SK-N-SH (cell line): ENCODE results near the gene CPAMD8. TPM values are rescaled to one million over a fixed set of nuclear protein-coding genes. Genes with fewer than 3 reads are reported as not detected.

Experiments used
- CTCF ChIA-PET: fragments of 300-600, 350-600 bp; formaldehyde crosslinking; extraction: SDS; loops from one replicate; lab custom pipeline; 2021; lab: Yijun Ruan, JAX
- POLR2A ChIA-PET: fragments of 350-600 bp; sonication (Branson Sonifier 250); formaldehyde crosslinking; extraction: SDS; loops from one replicate; lab custom pipeline; 2020; ENCODE audit warnings: antibody characterized with exemption, inconsistent platforms; lab: Yijun Ruan, JAX
- DNase-seq: peaks from one replicate; pipeline ENCODE4 v3.0.0; 2012
- H2AFZ ChIP-seq: fragments of 200-600 bp; sonication (generic); 2 replicates; pipeline ENCODE4 v1.8.1; 2016; ENCODE audit warnings: antibody characterized with exemption, mild to moderate bottlenecking, low read depth
- H3F3A ChIP-seq: fragments of 200-600 bp; sonication (generic); replicated peaks from 2 replicates; pipeline ENCODE3; 2016; ENCODE audit warnings: antibody characterized with exemption, mild to moderate bottlenecking; ENCODE audit not compliant: insufficient read depth
- H3K27ac ChIP-seq, 2 experiments: fragments of 200-500 bp in 1 of 2; fragments of 200-600 bp in 1 of 2; sonication (Bioruptor generic) in 1 of 2; sonication (generic), shearing (Covaris generic) in 1 of 2; 2 replicates each; pipeline versions ENCODE4 v1.5.1 to v1.6.1; 2014 to 2016; ENCODE audit warnings: low read depth in 2 of 2, inconsistent platforms in 1 of 2, low read length in 1 of 2, mild to moderate bottlenecking in 1 of 2, mixed read lengths in 1 of 2
- H3K27me3 ChIP-seq: fragments of 200-600 bp; sonication (generic), shearing (Covaris generic); 2 replicates; pipeline ENCODE4 v1.6.1; 2016; ENCODE audit warnings: mixed run types; ENCODE audit not compliant: insufficient read depth
- H3K36me3 ChIP-seq, 2 experiments: fragments of 200-500 bp in 1 of 2; fragments of 200-600 bp in 1 of 2; sonication (Bioruptor generic) in 1 of 2; sonication (generic) in 1 of 2; replicated peaks in 1 of 2; 2 replicates each; pipeline versions ENCODE3 to v1.5.1; 2014 to 2016; ENCODE audit warnings: low read length in 1 of 2, mild to moderate bottlenecking in 1 of 2; ENCODE audit not compliant: insufficient read depth in 2 of 2, control insufficient read depth in 1 of 2
- H3K4me1 ChIP-seq, 2 experiments: fragments of 200-500 bp in 1 of 2; fragments of 200-600 bp in 1 of 2; sonication (Bioruptor generic) in 1 of 2; sonication (generic), shearing (Covaris generic) in 1 of 2; 2 replicates each; pipeline versions ENCODE4 v1.5.1 to v1.6.1; 2014 to 2016; ENCODE audit warnings: low read depth in 1 of 2, low read length in 1 of 2, mixed run types in 1 of 2; ENCODE audit not compliant: insufficient read depth in 2 of 2, control insufficient read depth in 1 of 2
- H3K4me2 ChIP-seq: fragments of 200-600 bp; sonication (generic), shearing (Covaris generic); 2 replicates; pipeline ENCODE4 v1.6.1; 2017; ENCODE audit warnings: mixed run types
- H3K4me3 ChIP-seq, 2 experiments: fragments of 200-500 bp in 1 of 2; fragments of 200-600 bp in 1 of 2; sonication (Bioruptor generic) in 1 of 2; sonication (generic), shearing (Covaris generic) in 1 of 2; 2 replicates each; pipeline versions ENCODE4 v1.5.1 to v1.8.1; 2014 to 2016; ENCODE audit warnings: low read depth in 2 of 2, inconsistent platforms in 1 of 2, low read length in 1 of 2, mild to moderate bottlenecking in 1 of 2, mixed read lengths in 1 of 2, moderate library complexity in 1 of 2
- H3K79me2 ChIP-seq: fragments of 200-600 bp; sonication (generic); 2 replicates; pipeline ENCODE4 v1.8.1; 2017; ENCODE audit warnings: mild to moderate bottlenecking; ENCODE audit not compliant: insufficient read depth
- H3K9ac ChIP-seq: fragments of 200-600 bp; sonication (generic); 2 replicates; pipeline ENCODE4 v1.6.1; 2017; ENCODE audit warnings: mixed run types
- H3K9me2 ChIP-seq: fragments of 200-600 bp; sonication (generic); 2 replicates; pipeline ENCODE4 v1.6.1; 2017; ENCODE audit warnings: mixed run types
- H3K9me3 ChIP-seq: fragments of 200-600 bp; sonication (generic); 2 replicates; pipeline ENCODE4 v1.6.1; 2017; ENCODE audit warnings: mixed run types, mild to moderate bottlenecking, moderate library complexity
- H4K20me1 ChIP-seq: fragments of 200-600 bp; sonication (generic); 2 replicates; pipeline ENCODE4 v1.6.1; 2017; ENCODE audit warnings: mild to moderate bottlenecking, mixed run types; ENCODE audit not compliant: insufficient read depth
- CHD2 ChIP-seq: fragments of 150-350 bp; IDR thresholded peaks from 2 replicates; pipeline ENCODE4 v1.6.1; 2018; ENCODE audit warnings: low read length; ENCODE audit not compliant: partially characterized antibody
- ELF1 ChIP-seq: IDR thresholded peaks from 2 replicates; pipeline ENCODE4 v1.4.0; 2012
- EP300 ChIP-seq, 2 experiments: IDR thresholded peaks; 2 replicates each; pipeline versions ENCODE4 v1.4.0 to v1.6.1; 2012; ENCODE audit warnings: borderline replicate concordance in 1 of 2, low read depth in 1 of 2, low read length in 1 of 2
- FOSL2 ChIP-seq: IDR thresholded peaks from 2 replicates; pipeline ENCODE4 v1.4.0; 2012; ENCODE audit warnings: low read depth, mild to moderate bottlenecking, moderate library complexity, borderline replicate concordance
- FOXJ3 ChIP-seq: sonication (generic); formaldehyde crosslinking; IDR thresholded peaks from 2 replicates; pipeline ENCODE4 v1.5.1; 2020; ENCODE audit warnings: mild to moderate bottlenecking, missing genetic modification reagents
- FOXM1 ChIP-seq: IDR thresholded peaks from 2 replicates; pipeline ENCODE4 v1.4.0; 2012; ENCODE audit warnings: low read depth, mild to moderate bottlenecking
- JUND ChIP-seq: IDR thresholded peaks from 2 replicates; pipeline ENCODE4 v1.4.0; 2012
- POLR2AphosphoS5 ChIP-seq: IDR thresholded peaks from 2 replicates; pipeline ENCODE4 v1.6.1; 2012; ENCODE audit warnings: low read depth, low read length
- RAD21 ChIP-seq: IDR thresholded peaks from 2 replicates; pipeline ENCODE4 v1.6.1; 2012; ENCODE audit warnings: mild to moderate bottlenecking, low read length
- RCOR1 ChIP-seq: fragments of 150-350 bp; IDR thresholded peaks from 2 replicates; pipeline ENCODE4 v1.6.1; 2017; ENCODE audit warnings: antibody characterized with exemption, low read length
- SIN3A ChIP-seq: IDR thresholded peaks from 2 replicates; pipeline ENCODE4 v1.6.1; 2012; ENCODE audit warnings: low read depth, mild to moderate bottlenecking, low read length, moderate library complexity, borderline replicate concordance
- SMC3 ChIP-seq: IDR thresholded peaks from 2 replicates; pipeline ENCODE4 v1.6.1; 2012; ENCODE audit warnings: low read depth, low read length, improper control_type of control experiment
- TAF1 ChIP-seq: IDR thresholded peaks from 2 replicates; pipeline ENCODE4 v1.6.1; 2012; ENCODE audit warnings: low read depth, mild to moderate bottlenecking, low read length, moderate library complexity, borderline replicate concordance
- TCF12 ChIP-seq: IDR thresholded peaks from 2 replicates; pipeline ENCODE4 v1.4.0; 2012
- TEAD4 ChIP-seq: IDR thresholded peaks from 2 replicates; pipeline ENCODE4 v1.4.0; 2012; ENCODE audit warnings: mild to moderate bottlenecking, borderline replicate concordance; ENCODE audit not compliant: insufficient read depth
- WGBS: methylation state at CpG from one replicate; pipeline ENCODE4 v1.1.6; 2017; ENCODE audit warnings: low lambda C conversion rate; 5-methylcytosine and 5-hydroxymethylcytosine counted together
- polyA plus RNA-seq, 3 experiments: library from polyadenylated mRNA; depleted of rRNA; stranded (reverse); fragments of >200 nt; gene quantifications; 2 replicates each; pipeline ENCODE4 v1.2.3, GENCODE V29; 2012
- TF ChIP-seq, protein P1 (sequence below): IDR thresholded peaks from 2 replicates; pipeline ENCODE4 v1.6.1; 2012; ENCODE audit warnings: mild to moderate bottlenecking, low read depth, low read length, moderate library complexity
- TF ChIP-seq, protein P2 (sequence below): IDR thresholded peaks from 2 replicates; pipeline ENCODE4 v1.4.0; 2012; ENCODE audit warnings: low read depth
- TF ChIP-seq, protein P3 (sequence below): fragments of 200-600 bp; sonication (generic); IDR thresholded peaks from 2 replicates; pipeline ENCODE4 v1.6.1; 2017; ENCODE audit warnings: antibody characterized with exemption, mild to moderate bottlenecking, moderate library complexity
- TF ChIP-seq, protein P4 (sequence below): fragments of 150-350 bp; IDR thresholded peaks from 2 replicates; pipeline ENCODE4 v1.6.1; 2017; ENCODE audit warnings: antibody characterized with exemption, low read length, low read depth, borderline replicate concordance
- TF ChIP-seq, protein P5 (sequence below): IDR thresholded peaks from 2 replicates; pipeline ENCODE4 v1.4.0; 2012; ENCODE audit warnings: low read depth, borderline replicate concordance
- TF ChIP-seq, protein P6 (sequence below): fragments of 150-350 bp; IDR thresholded peaks from 2 replicates; pipeline ENCODE4 v1.6.1; 2016; ENCODE audit warnings: mild to moderate bottlenecking, low read depth, low read length
- TF ChIP-seq, protein P7 (sequence below): IDR thresholded peaks from 2 replicates; pipeline ENCODE4; 2012

The CPAMD8 gene
- polyA plus RNA-seq, 1 of the 3 experiments (the other 2 are of a cell fraction): 1.2 TPM

DNA sequence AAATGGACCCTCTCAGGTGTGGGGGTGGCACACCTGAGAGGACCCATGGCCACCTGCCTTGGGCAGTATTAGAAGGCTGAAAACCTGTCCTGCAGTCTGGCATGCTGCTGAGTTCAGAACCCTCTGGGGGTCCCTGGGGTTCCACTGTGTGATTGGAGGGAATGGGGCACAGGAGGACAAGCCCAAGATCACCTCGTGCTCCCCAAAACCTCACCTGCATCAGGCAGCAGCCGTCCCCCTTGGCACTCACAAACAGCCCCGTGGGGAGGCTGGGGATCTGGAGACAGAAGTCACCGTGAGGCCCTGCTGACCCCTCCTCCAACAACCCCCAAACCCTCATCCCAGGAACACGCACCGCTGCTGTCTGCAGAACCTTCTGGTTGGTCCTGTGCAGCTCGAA is 123.3 kb downstream of the CPAMD8 start (continued):
- TF ChIP-seq, protein P1, sequence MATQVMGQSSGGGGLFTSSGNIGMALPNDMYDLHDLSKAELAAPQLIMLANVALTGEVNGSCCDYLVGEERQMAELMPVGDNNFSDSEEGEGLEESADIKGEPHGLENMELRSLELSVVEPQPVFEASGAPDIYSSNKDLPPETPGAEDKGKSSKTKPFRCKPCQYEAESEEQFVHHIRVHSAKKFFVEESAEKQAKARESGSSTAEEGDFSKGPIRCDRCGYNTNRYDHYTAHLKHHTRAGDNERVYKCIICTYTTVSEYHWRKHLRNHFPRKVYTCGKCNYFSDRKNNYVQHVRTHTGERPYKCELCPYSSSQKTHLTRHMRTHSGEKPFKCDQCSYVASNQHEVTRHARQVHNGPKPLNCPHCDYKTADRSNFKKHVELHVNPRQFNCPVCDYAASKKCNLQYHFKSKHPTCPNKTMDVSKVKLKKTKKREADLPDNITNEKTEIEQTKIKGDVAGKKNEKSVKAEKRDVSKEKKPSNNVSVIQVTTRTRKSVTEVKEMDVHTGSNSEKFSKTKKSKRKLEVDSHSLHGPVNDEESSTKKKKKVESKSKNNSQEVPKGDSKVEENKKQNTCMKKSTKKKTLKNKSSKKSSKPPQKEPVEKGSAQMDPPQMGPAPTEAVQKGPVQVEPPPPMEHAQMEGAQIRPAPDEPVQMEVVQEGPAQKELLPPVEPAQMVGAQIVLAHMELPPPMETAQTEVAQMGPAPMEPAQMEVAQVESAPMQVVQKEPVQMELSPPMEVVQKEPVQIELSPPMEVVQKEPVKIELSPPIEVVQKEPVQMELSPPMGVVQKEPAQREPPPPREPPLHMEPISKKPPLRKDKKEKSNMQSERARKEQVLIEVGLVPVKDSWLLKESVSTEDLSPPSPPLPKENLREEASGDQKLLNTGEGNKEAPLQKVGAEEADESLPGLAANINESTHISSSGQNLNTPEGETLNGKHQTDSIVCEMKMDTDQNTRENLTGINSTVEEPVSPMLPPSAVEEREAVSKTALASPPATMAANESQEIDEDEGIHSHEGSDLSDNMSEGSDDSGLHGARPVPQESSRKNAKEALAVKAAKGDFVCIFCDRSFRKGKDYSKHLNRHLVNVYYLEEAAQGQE: no peak
- TF ChIP-seq ELF1 (no peak), JUND (no peak), CHD2 (no peak), TEAD4 (no peak), SIN3A (no peak), FOXJ3 (CRISPR knock-in tag) (no peak), RCOR1 (no peak), TAF1 (no peak)
- TF ChIP-seq, protein P2, sequence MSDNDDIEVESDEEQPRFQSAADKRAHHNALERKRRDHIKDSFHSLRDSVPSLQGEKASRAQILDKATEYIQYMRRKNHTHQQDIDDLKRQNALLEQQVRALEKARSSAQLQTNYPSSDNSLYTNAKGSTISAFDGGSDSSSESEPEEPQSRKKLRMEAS: no peak

DNA sequence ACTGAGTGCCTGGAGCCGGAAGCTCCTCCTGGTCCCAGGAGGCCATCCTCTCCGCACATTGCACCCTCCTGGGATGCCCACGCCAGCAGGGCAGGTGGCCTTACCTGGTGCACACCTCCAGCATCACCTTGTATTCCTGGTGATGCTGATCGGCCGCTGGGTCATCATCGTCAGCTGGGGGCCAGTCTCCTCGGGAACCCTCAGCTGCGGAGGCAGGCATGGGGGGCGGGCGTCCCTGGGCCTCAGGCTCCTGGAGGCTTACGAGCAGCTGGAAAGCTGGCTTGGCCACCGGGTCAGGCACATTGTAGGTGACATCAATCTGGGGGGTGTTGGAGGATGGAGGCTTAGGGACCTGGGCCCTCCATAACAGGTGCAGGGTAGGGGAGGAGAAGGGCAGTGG is 124.1 kb downstream of the CPAMD8 start:
- H3K27ac ChIP-seq: no peak overlapping the region
- H3K9ac ChIP-seq: no peak overlapping the region
- 77% methylated on average over 7 of the region's 12 CpGs for WGBS
- POLR2A ChIA-PET: no interaction called here
- H2AFZ ChIP-seq: no peak overlapping the region
- no peak overlapping the region for H3K4me3 ChIP-seq
- no peaks in the 10 kb centered on the region for H3F3A ChIP-seq
- H3K9me3 ChIP-seq: no peaks in the 10 kb centered on the region
- H4K20me1 ChIP-seq: no peaks in the 10 kb centered on the region
- no peak for DNase-seq
- no peak overlapping the region for H3K4me2 ChIP-seq
- TF ChIP-seq, protein P3, sequence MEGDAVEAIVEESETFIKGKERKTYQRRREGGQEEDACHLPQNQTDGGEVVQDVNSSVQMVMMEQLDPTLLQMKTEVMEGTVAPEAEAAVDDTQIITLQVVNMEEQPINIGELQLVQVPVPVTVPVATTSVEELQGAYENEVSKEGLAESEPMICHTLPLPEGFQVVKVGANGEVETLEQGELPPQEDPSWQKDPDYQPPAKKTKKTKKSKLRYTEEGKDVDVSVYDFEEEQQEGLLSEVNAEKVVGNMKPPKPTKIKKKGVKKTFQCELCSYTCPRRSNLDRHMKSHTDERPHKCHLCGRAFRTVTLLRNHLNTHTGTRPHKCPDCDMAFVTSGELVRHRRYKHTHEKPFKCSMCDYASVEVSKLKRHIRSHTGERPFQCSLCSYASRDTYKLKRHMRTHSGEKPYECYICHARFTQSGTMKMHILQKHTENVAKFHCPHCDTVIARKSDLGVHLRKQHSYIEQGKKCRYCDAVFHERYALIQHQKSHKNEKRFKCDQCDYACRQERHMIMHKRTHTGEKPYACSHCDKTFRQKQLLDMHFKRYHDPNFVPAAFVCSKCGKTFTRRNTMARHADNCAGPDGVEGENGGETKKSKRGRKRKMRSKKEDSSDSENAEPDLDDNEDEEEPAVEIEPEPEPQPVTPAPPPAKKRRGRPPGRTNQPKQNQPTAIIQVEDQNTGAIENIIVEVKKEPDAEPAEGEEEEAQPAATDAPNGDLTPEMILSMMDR: no peak
- no peak for TF ChIP-seq EP300 (IDR thresholded peaks at IDR 0.05; ENCODE audit: borderline replicate concordance in 1 of 2, low read depth in 1 of 2, low read length in 1 of 2)
- TF ChIP-seq, protein P4, sequence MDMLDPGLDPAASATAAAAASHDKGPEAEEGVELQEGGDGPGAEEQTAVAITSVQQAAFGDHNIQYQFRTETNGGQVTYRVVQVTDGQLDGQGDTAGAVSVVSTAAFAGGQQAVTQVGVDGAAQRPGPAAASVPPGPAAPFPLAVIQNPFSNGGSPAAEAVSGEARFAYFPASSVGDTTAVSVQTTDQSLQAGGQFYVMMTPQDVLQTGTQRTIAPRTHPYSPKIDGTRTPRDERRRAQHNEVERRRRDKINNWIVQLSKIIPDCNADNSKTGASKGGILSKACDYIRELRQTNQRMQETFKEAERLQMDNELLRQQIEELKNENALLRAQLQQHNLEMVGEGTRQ: no peak
- TF ChIP-seq TEAD4: no peak
- TF ChIP-seq RCOR1: no peak
- TF ChIP-seq FOXM1: no peak
- TF ChIP-seq TCF12: no peak
- TF ChIP-seq POLR2AphosphoS5: no peak
- TF ChIP-seq SIN3A: no peak
- TF ChIP-seq, protein P5, sequence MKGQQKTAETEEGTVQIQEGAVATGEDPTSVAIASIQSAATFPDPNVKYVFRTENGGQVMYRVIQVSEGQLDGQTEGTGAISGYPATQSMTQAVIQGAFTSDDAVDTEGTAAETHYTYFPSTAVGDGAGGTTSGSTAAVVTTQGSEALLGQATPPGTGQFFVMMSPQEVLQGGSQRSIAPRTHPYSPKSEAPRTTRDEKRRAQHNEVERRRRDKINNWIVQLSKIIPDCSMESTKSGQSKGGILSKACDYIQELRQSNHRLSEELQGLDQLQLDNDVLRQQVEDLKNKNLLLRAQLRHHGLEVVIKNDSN: no peak
- TF ChIP-seq, protein P6, sequence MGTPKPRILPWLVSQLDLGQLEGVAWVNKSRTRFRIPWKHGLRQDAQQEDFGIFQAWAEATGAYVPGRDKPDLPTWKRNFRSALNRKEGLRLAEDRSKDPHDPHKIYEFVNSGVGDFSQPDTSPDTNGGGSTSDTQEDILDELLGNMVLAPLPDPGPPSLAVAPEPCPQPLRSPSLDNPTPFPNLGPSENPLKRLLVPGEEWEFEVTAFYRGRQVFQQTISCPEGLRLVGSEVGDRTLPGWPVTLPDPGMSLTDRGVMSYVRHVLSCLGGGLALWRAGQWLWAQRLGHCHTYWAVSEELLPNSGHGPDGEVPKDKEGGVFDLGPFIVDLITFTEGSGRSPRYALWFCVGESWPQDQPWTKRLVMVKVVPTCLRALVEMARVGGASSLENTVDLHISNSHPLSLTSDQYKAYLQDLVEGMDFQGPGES: no peak
- no peak for TF ChIP-seq SMC3
- TF ChIP-seq FOXJ3 (CRISPR knock-in tag): no peak
- TF ChIP-seq RAD21: no peak
- TF ChIP-seq, protein P7, sequence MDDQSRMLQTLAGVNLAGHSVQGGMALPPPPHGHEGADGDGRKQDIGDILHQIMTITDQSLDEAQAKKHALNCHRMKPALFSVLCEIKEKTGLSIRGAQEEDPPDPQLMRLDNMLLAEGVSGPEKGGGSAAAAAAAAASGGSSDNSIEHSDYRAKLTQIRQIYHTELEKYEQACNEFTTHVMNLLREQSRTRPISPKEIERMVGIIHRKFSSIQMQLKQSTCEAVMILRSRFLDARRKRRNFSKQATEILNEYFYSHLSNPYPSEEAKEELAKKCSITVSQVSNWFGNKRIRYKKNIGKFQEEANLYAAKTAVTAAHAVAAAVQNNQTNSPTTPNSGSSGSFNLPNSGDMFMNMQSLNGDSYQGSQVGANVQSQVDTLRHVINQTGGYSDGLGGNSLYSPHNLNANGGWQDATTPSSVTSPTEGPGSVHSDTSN: no peak
- TF ChIP-seq FOSL2: no peak
- no peak for TF ChIP-seq TAF1
- no peak for TF ChIP-seq CHD2
- TF ChIP-seq, protein P2: no peak
- CTCF ChIA-PET: no interaction called here
- H3K36me3 ChIP-seq: no peaks in the 10 kb centered on the region
- H3K9me2 ChIP-seq: no peaks in the 10 kb centered on the region
- H3K79me2 ChIP-seq: no peaks in the 10 kb centered on the region
- H3K4me1 ChIP-seq: no peaks in the 10 kb centered on the region
- peaks cover 12% of the 10 kb centered on the region; the same call in 1 of the 2 replicates for H3K27me3 ChIP-seq
